Activated T-helper 1 cell treated with anti-CD3 and anti-CD28 coated beads, Interleukin-12 subunit alpha, Interleukin-12 subunit beta, Interleukin-2, Interleukin-4 antibody, amounts not matched to agents 30 ng/mL and 10 ng/mL and 1 ng/mL, durations not matched to agents 14 hours and 24 hours and 36 hours (primary cell): ENCODE results near the gene SCN3B. TPM values are rescaled to one million over a fixed set of nuclear protein-coding genes. Genes with fewer than 3 reads are reported as not detected.

Experiments used
- DNase-seq: peaks from one replicate; pipeline ENCODE4 v3.0.0; 2021; ENCODE audit warnings: low spot score
- H3K27ac Mint-ChIP-seq: one replicate; pipeline ENCODE4 v1.8.0; 2021; ENCODE audit warnings: mild to moderate bottlenecking, mixed read lengths
- H3K27me3 Mint-ChIP-seq: one replicate; pipeline ENCODE4 v1.8.0; 2022; ENCODE audit warnings: mild to moderate bottlenecking, moderate library complexity, mixed read lengths; ENCODE audit not compliant: insufficient read depth
- H3K36me3 Mint-ChIP-seq: one replicate; pipeline ENCODE4 v1.8.0; 2021; ENCODE audit warnings: low read depth, mixed read lengths
- H3K4me1 Mint-ChIP-seq: one replicate; pipeline ENCODE4 v1.8.0; 2021; ENCODE audit warnings: low read depth, mixed read lengths
- H3K4me3 Mint-ChIP-seq: one replicate; pipeline ENCODE4 v1.8.0; 2021; ENCODE audit warnings: mild to moderate bottlenecking, moderate library complexity, mixed read lengths
- H3K9me3 Mint-ChIP-seq: one replicate; pipeline ENCODE4 v1.8.0; 2021; ENCODE audit warnings: mixed read lengths
- intact Hi-C: fragments of 100-400 bp; cut with micrococcal nuclease; formaldehyde crosslinking; loops from one replicate; pipeline ENCODE4 v1.15.1; 2024
- total RNA-seq: library from RNA; stranded (reverse); gene quantifications from 2 replicates; pipeline ENCODE4 v1.2.3, GENCODE V29; 2022

Gene SCN3B, protein sequence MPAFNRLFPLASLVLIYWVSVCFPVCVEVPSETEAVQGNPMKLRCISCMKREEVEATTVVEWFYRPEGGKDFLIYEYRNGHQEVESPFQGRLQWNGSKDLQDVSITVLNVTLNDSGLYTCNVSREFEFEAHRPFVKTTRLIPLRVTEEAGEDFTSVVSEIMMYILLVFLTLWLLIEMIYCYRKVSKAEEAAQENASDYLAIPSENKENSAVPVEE
- total RNA-seq: not detected in 2 replicates

GRCh38 chr11:123654566-123655081, at the start of gene SCN3B:
Gene SCN3B (minus strand): TSS chr11:123654624. CDS start chr11:123653801, 823 bp downstream.
- Mint-ChIP-seq H3K36me3 (no peaks in the 10 kb centered on the region), H3K9me3 (peaks cover 11% of the 10 kb centered on the region), H3K4me3 (peak within 1 kb of the TSS; percentile 79), H3K27me3 (peaks cover 49% of the 10 kb centered on the region), H3K27ac (no peak within 1 kb of the TSS), H3K4me1 (peaks cover 14% of the 10 kb centered on the region)
- peak; percentile 16 for DNase-seq
- intact Hi-C loops: loop anchor here (5.0 kb wide), 1 partner anchor 672 kb away; the partner anchor contains the start of gene BSX

- Mint-ChIP-seq H3K27me3 (peaks cover 29% of the 10 kb centered on the region), H3K36me3 (no peaks in the 10 kb centered on the region), H3K9me3 (no peaks in the 10 kb centered on the region), H3K4me1 (no peaks in the 10 kb centered on the region), H3K27ac (no peak overlapping the region), H3K4me3 (no peak overlapping the region)
- intact Hi-C loops: loop anchor here (10.0 kb wide), 1 partner anchor 588 kb away; no protein-coding TSS in a partner anchor
- DNase-seq: no peak
Measured at GRCh38 chr11:123702696-123703095, 48.3 kb upstream of the SCN3B start.

- H3K27me3 Mint-ChIP-seq: peaks cover 28% of the 10 kb centered on the region
- no peaks in the 10 kb centered on the region for H3K36me3 Mint-ChIP-seq
- no peak overlapping the region for H3K4me3 Mint-ChIP-seq
- no peaks in the 10 kb centered on the region for H3K4me1 Mint-ChIP-seq
- H3K9me3 Mint-ChIP-seq: no peaks in the 10 kb centered on the region
- intact Hi-C loops: loop anchor here (10.0 kb wide), 1 partner anchor 587 kb away; no protein-coding TSS in a partner anchor
- DNase-seq: no peak
- no peak overlapping the region for H3K27ac Mint-ChIP-seq
Measured at GRCh38 chr11:123702139-123702538, 47.7 kb upstream of the SCN3B start.

DNA sequence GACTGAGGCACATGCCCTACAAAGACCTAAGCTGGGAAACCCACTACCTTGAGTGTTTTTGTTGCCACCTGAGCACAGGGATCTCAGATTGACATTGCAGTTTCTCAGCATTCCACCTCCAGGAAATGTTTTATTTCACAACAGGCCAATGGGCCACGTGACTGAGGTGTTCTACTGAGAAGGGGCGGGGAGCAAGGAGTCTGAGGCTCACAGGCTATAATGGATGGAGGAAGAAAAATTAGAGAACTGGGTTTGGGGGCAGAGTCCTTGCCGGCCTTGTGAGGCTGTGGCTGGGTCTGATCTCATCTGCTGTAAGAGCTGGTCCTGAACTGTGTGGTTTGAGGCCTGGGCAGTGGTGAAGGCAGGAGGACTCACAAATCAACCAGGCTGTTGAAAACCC, 46.3 kb upstream of the SCN3B start:
- Mint-ChIP-seq H3K4me1 (no peaks in the 10 kb centered on the region), H3K4me3 (no peak overlapping the region), H3K27me3 (peaks cover 28% of the 10 kb centered on the region), H3K36me3 (no peaks in the 10 kb centered on the region), H3K27ac (no peak overlapping the region), H3K9me3 (no peaks in the 10 kb centered on the region)
- no peak for DNase-seq
- intact Hi-C loops: loop anchor here (10.0 kb wide), 1 partner anchor 586 kb away; no protein-coding TSS in a partner anchor

DNA sequence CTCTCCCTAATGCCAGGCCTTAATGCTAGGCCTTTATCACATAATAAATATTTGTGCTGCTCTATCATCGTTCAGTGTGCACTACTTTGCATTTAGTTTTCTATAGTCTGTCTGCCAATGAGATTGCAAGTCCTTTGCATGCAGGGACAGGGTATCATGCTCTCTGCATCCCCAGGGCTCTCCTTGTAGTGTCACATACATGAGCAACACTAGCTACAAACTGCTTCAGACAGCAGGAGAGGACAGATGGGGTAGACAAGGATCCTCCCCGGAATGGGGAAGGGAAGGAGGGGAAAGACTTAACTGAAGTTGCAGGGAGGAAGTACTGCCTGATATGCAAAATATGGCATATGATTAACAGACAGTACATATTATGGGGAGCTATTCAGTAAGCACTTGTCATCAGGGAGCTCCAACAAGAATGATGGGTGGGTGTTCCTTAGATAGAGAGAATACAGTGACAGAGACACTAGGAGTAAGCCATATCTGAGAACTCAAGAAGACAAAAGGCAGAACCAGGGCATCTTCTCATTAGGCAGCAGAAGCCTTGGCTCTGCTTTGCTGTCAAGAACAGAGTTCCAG, 44.2 kb upstream of the SCN3B start:
- no peak overlapping the region for H3K27ac Mint-ChIP-seq
- no peak overlapping the region for H3K4me3 Mint-ChIP-seq
- H3K27me3 Mint-ChIP-seq: peaks cover 21% of the 10 kb centered on the region
- no peaks in the 10 kb centered on the region for H3K4me1 Mint-ChIP-seq
- H3K9me3 Mint-ChIP-seq: no peaks in the 10 kb centered on the region
- DNase-seq: no peak
- intact Hi-C loops: no loop called here
- no peaks in the 10 kb centered on the region for H3K36me3 Mint-ChIP-seq

DNA sequence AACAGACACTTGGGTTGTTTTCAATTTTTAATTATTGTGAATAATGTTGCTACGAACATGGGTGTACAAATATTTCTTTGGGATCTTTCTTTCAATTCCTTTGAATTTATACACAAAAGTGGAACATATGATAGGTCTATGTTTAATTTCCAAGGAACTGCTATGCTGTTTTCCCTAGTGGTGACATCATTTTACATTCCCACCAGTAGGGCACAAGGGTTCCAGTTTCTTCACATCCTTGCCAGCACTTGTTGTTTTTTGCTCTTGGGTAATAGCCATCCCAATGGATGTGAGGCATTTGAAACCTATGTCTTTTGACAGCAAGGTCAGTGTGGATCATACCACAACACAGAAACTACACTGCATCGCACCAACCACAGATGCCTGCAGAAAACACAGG, 41.8 kb upstream of the SCN3B start:
- Mint-ChIP-seq H3K27me3 (peaks cover 19% of the 10 kb centered on the region), H3K4me3 (no peak overlapping the region), H3K9me3 (no peaks in the 10 kb centered on the region), H3K27ac (no peak overlapping the region), H3K36me3 (no peaks in the 10 kb centered on the region), H3K4me1 (no peaks in the 10 kb centered on the region)
- intact Hi-C loops: no loop called here
- DNase-seq: no peak

GRCh38 chr11:123695231-123695630, 40.8 kb upstream of the SCN3B start:
- Mint-ChIP-seq H3K27me3 (peaks cover 23% of the 10 kb centered on the region), H3K4me1 (peaks cover 4% of the 10 kb centered on the region), H3K9me3 (no peaks in the 10 kb centered on the region), H3K36me3 (no peaks in the 10 kb centered on the region), H3K4me3 (no peak overlapping the region), H3K27ac (no peak overlapping the region)
- DNase-seq: no peak
- intact Hi-C loops: no loop called here

GRCh38 chr11:123694551-123694950, 40.1 kb upstream of the SCN3B start:
- Mint-ChIP-seq H3K4me1 (peaks cover 5% of the 10 kb centered on the region), H3K27me3 (peaks cover 23% of the 10 kb centered on the region), H3K36me3 (no peaks in the 10 kb centered on the region), H3K27ac (no peak overlapping the region), H3K9me3 (no peaks in the 10 kb centered on the region), H3K4me3 (no peak overlapping the region)
- intact Hi-C loops: no loop called here
- DNase-seq: no peak

DNA sequence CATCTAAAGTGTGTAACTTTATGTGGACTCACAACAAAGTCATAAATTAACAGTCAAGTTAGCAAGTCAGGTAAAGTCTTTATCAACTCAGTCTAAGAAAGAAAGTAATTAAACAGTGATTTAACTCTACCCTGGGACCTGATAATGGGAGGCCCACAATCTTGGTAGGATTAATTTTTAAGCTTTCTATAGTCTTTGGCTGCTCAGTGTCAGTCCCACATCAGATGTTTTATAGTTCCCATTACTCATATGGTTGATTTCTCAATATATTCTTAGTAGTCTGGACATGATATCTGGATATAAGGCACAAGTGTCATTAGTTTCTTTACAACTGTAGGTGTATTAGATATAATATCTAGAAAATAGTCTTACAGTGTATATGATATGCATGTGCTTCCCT, 38.5 kb upstream of the SCN3B start:
- no peak for DNase-seq
- Mint-ChIP-seq H3K36me3 (no peaks in the 10 kb centered on the region), H3K27me3 (peaks cover 22% of the 10 kb centered on the region), H3K27ac (no peak overlapping the region), H3K9me3 (no peaks in the 10 kb centered on the region), H3K4me1 (peaks cover 5% of the 10 kb centered on the region), H3K4me3 (no peak overlapping the region)
- intact Hi-C loops: no loop called here

DNA sequence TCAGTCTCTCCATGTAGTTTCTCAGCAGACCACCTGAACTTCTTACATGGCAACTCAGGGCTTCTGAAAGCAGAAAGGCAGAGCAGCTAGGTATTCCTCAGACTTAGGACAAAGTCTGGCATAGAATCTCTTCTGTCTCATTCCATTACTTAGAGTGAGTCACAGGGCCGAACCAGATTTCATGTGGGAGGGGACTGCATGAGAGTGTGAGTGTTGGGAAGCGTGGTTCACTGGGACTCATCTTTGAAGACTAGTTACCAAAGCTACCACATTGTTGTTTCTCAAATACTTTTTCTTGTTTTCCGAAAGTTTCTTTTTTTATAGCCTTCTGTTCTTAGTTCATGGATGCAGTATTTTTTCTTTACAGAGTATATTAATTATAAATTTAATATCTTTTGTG, 36.1 kb upstream of the SCN3B start:
- Mint-ChIP-seq H3K4me3 (no peak overlapping the region), H3K27me3 (peaks cover 18% of the 10 kb centered on the region), H3K9me3 (no peaks in the 10 kb centered on the region), H3K4me1 (peaks cover 5% of the 10 kb centered on the region), H3K27ac (no peak overlapping the region), H3K36me3 (no peaks in the 10 kb centered on the region)
- DNase-seq: no peak
- intact Hi-C loops: no loop called here

DNA sequence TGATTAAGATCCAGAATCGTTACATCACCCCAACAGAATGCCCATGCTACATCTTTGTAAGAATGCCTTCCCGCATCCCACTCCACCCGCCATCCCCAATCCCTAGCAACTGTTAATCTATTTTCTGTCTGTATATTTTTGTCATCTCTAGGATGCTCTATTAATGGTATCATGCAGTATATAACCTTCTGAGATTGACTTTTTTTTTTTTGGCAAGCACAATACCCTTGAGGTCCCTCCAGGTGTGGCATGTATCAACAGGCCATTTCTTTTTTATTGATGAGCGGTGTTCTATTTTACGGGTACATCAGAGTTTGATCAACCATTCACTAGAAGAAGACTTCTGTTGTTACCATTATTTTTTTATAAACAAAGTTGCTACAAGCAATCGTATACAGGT, 30.2 kb upstream of the SCN3B start:
- Mint-ChIP-seq H3K4me3 (no peak overlapping the region), H3K27ac (no peak overlapping the region), H3K4me1 (no peaks in the 10 kb centered on the region), H3K9me3 (no peaks in the 10 kb centered on the region), H3K36me3 (no peaks in the 10 kb centered on the region), H3K27me3 (peaks cover 12% of the 10 kb centered on the region)
- no peak for DNase-seq
- intact Hi-C loops: no loop called here

DNA sequence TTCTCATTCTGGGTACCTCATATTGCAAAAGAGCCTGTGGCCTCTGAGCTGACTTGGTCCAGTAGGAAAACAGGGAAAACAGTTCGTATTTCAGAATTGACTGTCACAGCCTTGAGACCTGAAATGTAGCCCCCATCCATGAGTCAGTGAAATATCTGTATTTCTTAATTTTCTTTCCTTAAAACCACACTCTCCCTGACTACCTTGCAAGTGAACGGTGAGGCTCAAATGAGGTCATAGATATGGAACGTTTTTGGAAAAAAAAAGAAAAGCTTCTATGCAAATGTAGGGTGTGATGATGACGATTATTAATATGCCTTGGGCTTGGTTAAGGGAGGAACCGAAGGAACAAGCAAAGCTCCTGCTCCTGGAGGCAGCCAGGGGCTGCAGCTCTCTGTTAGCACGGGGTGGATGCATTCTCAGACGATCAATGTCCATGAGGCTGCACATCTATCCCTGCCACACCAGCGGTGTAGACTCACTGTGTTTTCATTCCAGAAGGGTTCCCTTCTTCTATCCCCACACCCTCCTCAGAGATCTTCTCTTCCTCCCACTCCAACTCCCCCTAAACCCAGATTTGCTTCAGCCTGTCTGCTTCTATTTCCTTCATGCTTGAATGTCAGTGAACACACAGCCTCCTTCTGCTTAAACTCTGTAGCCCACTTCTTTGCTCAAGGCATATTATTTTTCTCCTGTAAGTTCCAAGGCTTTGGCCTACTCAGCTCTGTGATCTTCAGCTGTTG, 29.2 kb upstream of the SCN3B start:
- H3K4me1 Mint-ChIP-seq: no peaks in the 10 kb centered on the region
- H3K4me3 Mint-ChIP-seq: no peak overlapping the region
- no peaks in the 10 kb centered on the region for H3K36me3 Mint-ChIP-seq
- H3K27ac Mint-ChIP-seq: no peak overlapping the region
- H3K27me3 Mint-ChIP-seq: peaks cover 9% of the 10 kb centered on the region
- H3K9me3 Mint-ChIP-seq: no peaks in the 10 kb centered on the region
- intact Hi-C loops: no loop called here
- no peak for DNase-seq
